ENCODE results near the gene OR5B21. TPM values are rescaled to one million over a fixed set of nuclear protein-coding genes. Genes with fewer than 3 reads are reported as not detected.

The OR5B21 gene
- polyA plus RNA-seq, 1 of the 3 experiments (the other 2 are of a cell fraction): not detected

DNA sequence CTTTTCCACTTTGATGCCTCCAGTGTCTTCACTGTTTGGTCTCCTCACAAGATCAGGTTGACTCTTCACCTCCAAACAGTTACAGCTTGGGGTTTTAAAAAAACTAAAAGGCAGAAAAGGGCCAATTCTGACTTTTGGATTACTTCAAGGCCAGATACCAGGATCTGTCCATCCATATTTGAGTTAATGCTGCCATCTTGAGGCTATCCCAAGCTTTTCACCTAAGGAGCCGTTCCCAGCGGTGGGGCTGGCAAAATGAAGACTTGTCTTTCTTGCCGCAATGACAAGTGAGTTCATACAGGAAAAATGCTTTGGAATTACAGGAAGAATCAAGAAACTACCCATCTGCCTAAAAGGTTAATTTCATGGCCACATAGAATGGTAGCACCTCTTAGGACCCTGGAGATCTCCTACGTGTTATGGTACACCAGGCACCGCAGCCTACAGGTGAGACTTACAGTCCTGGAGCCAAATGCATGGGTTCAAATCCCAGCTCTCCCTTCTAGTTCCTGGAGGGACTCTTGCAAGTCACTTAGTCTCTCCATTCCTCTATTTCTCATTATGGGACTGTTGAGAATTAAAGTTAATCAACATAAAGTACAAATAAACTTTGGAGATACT lies 6.0 kb upstream of the OR5B21 start (continued):
- TF ChIP-seq SIN3A (IDR thresholded peaks at IDR 0.05; ENCODE audit: borderline replicate concordance, low read depth, low read length) (no peak), FOXM1 (IDR thresholded peaks at IDR 0.05; ENCODE audit: low read depth) (no peak), MXI1 (IDR thresholded peaks at IDR 0.05; ENCODE audit: low read depth, low read length) (no peak), NFIC (IDR thresholded peaks at IDR 0.05; ENCODE audit: borderline replicate concordance) (no peak), GABPA (IDR thresholded peaks at IDR 0.05; ENCODE audit: low read depth) (no peak), RFX5 (IDR thresholded peaks at IDR 0.05; ENCODE audit: low read length) (no peak), SMC3 (IDR thresholded peaks at IDR 0.05; ENCODE audit: low read depth, low read length) (peak; percentile 64), TAF1 (IDR thresholded peaks at IDR 0.05; ENCODE audit: borderline replicate concordance, low read depth, low read length) (no peak), EP300 (IDR thresholded peaks at IDR 0.05; ENCODE audit: borderline replicate concordance in 1 of 2, low read depth in 1 of 2, low read length in 1 of 2) (no peak)
- TF ChIP-seq, protein P1, sequence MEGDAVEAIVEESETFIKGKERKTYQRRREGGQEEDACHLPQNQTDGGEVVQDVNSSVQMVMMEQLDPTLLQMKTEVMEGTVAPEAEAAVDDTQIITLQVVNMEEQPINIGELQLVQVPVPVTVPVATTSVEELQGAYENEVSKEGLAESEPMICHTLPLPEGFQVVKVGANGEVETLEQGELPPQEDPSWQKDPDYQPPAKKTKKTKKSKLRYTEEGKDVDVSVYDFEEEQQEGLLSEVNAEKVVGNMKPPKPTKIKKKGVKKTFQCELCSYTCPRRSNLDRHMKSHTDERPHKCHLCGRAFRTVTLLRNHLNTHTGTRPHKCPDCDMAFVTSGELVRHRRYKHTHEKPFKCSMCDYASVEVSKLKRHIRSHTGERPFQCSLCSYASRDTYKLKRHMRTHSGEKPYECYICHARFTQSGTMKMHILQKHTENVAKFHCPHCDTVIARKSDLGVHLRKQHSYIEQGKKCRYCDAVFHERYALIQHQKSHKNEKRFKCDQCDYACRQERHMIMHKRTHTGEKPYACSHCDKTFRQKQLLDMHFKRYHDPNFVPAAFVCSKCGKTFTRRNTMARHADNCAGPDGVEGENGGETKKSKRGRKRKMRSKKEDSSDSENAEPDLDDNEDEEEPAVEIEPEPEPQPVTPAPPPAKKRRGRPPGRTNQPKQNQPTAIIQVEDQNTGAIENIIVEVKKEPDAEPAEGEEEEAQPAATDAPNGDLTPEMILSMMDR (IDR thresholded peaks at IDR 0.05): peak; percentile 83
- TF ChIP-seq, protein P2, sequence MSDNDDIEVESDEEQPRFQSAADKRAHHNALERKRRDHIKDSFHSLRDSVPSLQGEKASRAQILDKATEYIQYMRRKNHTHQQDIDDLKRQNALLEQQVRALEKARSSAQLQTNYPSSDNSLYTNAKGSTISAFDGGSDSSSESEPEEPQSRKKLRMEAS (IDR thresholded peaks at IDR 0.05; ENCODE audit: low read depth): no peak
- TF ChIP-seq, protein P3, sequence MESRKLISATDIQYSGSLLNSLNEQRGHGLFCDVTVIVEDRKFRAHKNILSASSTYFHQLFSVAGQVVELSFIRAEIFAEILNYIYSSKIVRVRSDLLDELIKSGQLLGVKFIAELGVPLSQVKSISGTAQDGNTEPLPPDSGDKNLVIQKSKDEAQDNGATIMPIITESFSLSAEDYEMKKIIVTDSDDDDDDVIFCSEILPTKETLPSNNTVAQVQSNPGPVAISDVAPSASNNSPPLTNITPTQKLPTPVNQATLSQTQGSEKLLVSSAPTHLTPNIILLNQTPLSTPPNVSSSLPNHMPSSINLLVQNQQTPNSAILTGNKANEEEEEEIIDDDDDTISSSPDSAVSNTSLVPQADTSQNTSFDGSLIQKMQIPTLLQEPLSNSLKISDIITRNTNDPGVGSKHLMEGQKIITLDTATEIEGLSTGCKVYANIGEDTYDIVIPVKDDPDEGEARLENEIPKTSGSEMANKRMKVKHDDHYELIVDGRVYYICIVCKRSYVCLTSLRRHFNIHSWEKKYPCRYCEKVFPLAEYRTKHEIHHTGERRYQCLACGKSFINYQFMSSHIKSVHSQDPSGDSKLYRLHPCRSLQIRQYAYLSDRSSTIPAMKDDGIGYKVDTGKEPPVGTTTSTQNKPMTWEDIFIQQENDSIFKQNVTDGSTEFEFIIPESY (IDR thresholded peaks at IDR 0.05; ENCODE audit: borderline replicate concordance, low read depth): no peak

DNA sequence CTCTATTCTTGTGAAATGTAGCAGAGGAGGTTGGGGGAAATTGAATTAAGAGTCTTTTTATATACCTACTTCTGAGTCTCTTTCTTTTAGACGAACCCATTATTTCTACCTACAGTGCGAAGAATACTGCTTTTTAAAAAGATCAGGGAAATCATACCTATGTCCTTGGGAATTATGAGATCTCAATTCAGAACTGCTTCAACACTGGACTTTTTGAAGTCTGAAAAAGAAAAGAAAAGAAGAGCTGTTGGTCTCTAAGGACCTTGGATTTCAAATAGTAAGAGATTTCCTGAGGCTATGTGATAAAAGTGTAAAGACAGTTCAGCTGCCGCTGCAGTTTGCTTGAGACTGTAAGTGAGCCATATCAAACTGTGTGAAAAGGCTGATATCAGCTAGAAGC lies 3.7 kb upstream of the OR5B21 start:
- DNase-seq: no peak
- no peaks in the 10 kb centered on the region for H3F3A ChIP-seq (replicated peaks; ENCODE audit: insufficient read depth)
- no peaks in the 10 kb centered on the region for H3K27me3 ChIP-seq (ENCODE audit: insufficient read depth)
- no peak overlapping the region for H3K4me2 ChIP-seq
- ChIA-PET CTCF (interaction anchor here (3.9 kb wide), 1 partner anchor 12 kb away, joined by 27 read pairs; no protein-coding TSS in a partner anchor), POLR2A (no interaction called here)
- no peaks in the 10 kb centered on the region for H3K9me3 ChIP-seq
- H3K9me2 ChIP-seq: no peaks in the 10 kb centered on the region
- WGBS (ENCODE audit: low lambda C conversion rate): 49% methylated on average over 3 of the region's 3 CpGs
- H3K4me1 ChIP-seq (ENCODE audit: control insufficient read depth in 1 of 2, insufficient read depth in 2 of 2, low read depth in 1 of 2, low read length in 1 of 2): no peaks in the 10 kb centered on the region
- H4K20me1 ChIP-seq (ENCODE audit: insufficient read depth): no peaks in the 10 kb centered on the region
- H3K9ac ChIP-seq: no peak overlapping the region
- H3K4me3 ChIP-seq (ENCODE audit: low read depth in 2 of 2, low read length in 1 of 2): no peak overlapping the region
- no peak overlapping the region for H3K27ac ChIP-seq (ENCODE audit: low read depth in 2 of 2, low read length in 1 of 2)
- no peaks in the 10 kb centered on the region for H3K36me3 ChIP-seq (replicated peaks in 1 of 2; ENCODE audit: control insufficient read depth in 1 of 2, insufficient read depth in 2 of 2, low read length in 1 of 2)
- TF ChIP-seq FOXJ3 (CRISPR knock-in tag; IDR thresholded peaks at IDR 0.05) (no peak), RFX5 (IDR thresholded peaks at IDR 0.05; ENCODE audit: low read length) (no peak), NFIC (IDR thresholded peaks at IDR 0.05; ENCODE audit: borderline replicate concordance) (no peak)
- H3K79me2 ChIP-seq (ENCODE audit: insufficient read depth): no peaks in the 10 kb centered on the region
- H2AFZ ChIP-seq (ENCODE audit: low read depth): no peak overlapping the region
